ENCODE results near the gene MGAT1.

MGAT1 gene

DNA sequence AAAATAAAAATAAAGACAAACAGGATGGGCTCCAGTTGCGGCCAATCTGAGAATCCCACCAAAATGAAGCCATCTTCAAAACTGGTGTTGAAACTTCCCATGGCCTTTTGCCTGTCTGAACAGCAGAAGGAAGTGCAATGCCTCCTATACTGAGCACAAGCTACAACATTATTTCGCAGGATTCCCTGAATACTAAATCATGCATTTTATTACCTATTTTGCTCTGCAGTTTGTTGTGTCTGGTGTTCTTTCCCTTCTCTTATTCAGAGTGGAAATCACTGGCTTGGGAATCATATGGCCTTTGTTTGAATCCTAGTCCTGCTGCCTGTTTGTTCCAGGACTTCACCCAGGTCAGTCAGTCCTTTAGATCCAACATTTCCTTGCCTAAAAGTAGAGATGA, 62.6 kb downstream of the MGAT1 start, which contains the start of gene OR2Y1:
Gene OR2Y1 (minus strand): TSS at position 101 of the 400 bp plus-strand sequence. CDS start 0 bp downstream, at position 101.
- DNase-seq (ENCODE audit: low read depth) = no peak
- TF ChIP-seq, protein P1, sequence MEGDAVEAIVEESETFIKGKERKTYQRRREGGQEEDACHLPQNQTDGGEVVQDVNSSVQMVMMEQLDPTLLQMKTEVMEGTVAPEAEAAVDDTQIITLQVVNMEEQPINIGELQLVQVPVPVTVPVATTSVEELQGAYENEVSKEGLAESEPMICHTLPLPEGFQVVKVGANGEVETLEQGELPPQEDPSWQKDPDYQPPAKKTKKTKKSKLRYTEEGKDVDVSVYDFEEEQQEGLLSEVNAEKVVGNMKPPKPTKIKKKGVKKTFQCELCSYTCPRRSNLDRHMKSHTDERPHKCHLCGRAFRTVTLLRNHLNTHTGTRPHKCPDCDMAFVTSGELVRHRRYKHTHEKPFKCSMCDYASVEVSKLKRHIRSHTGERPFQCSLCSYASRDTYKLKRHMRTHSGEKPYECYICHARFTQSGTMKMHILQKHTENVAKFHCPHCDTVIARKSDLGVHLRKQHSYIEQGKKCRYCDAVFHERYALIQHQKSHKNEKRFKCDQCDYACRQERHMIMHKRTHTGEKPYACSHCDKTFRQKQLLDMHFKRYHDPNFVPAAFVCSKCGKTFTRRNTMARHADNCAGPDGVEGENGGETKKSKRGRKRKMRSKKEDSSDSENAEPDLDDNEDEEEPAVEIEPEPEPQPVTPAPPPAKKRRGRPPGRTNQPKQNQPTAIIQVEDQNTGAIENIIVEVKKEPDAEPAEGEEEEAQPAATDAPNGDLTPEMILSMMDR (IDR thresholded peaks at IDR 0.05; ENCODE audit: control insufficient read depth, extremely low read depth, insufficient read depth) = no peak

DNA sequence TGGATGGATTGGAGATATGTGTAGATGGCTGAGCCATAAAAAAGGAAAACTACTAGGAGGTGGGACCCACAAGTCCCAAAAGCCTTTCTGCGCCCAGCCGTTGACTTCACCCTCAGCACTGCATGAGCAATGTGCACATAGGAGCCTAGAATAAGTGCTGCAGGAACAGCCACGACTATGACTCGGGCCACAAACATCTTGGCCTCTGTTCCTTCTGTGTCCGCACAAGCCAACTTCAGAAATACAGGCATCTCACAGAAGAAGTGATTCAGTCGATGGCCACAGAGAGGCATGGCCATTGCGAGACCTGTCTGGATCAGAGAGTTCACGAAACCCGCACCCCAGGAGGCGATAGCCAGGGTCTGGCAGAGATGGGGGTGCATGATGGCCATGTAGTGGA, 63.3 kb downstream of the MGAT1 start:
- TF ChIP-seq, protein P1 (IDR thresholded peaks at IDR 0.05; ENCODE audit: control insufficient read depth, extremely low read depth, insufficient read depth) = no peak

More for the DNA sequence above, 62.6 kb downstream of the MGAT1 start, which contains the start of gene OR2Y1:
- H3K4me3 ChIP-seq (ENCODE audit: low read depth, low read length) = no peak within 1 kb of the TSS

DNA sequence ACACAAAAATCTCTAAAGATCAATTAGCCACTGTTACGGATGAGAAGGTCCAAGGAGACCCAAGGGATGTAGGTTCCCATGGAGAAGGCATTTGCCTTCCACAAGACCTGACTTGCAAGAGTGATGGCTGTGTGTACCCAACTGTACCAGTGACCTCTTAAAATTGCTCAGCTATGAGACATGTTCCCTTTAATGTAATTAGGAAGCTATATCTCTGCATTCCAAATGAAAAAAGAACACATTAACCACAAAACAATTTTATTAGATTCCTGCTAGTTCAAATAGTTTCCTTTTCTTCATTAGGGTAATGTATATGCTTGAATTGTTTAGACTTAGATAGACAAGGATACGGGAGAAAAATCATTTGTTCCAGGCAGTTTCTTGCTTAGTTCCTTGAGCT, 66.1 kb downstream of the MGAT1 start:
- DNase-seq (ENCODE audit: low read depth) = no peak
- H3K4me3 ChIP-seq (ENCODE audit: low read depth, low read length) = no peak overlapping the region
- TF ChIP-seq, protein P1 (IDR thresholded peaks at IDR 0.05; ENCODE audit: control insufficient read depth, extremely low read depth, insufficient read depth) = no peak

More for the DNA sequence above, 63.3 kb downstream of the MGAT1 start:
- no peak overlapping the region for H3K4me3 ChIP-seq (ENCODE audit: low read depth, low read length)
- no peak for DNase-seq (ENCODE audit: low read depth)

Data from LNCaP clone FGC (cell line).